Neural cell (in vitro differentiated cells): ENCODE measurements around the gene SAMD14. TPM values are rescaled to one million over a fixed set of nuclear protein-coding genes. Genes with fewer than 3 reads are reported as not detected.

ENCODE experiments used
- H2AFZ ChIP-seq: fragments of 200-600, 300-800 bp; sonication (generic), shearing (Covaris generic); 2 replicates; pipeline ENCODE4 v1.6.0; 2014; ENCODE audit warnings: low read depth, mild to moderate bottlenecking, antibody characterized with exemption, low read length, moderate library complexity
- H3F3A ChIP-seq: fragments of 200-600 bp; shearing (Covaris generic); 2 replicates; pipeline ENCODE4 v1.6.1; 2016; ENCODE audit warnings: mild to moderate bottlenecking, moderate library complexity, mixed read lengths, antibody characterized with exemption, low read length; ENCODE audit not compliant: insufficient read depth, poor library complexity, severe bottlenecking
- H3K27ac ChIP-seq: fragments of 200-600, 300-800 bp; sonication (generic), shearing (Covaris generic); 2 replicates; pipeline ENCODE4 v1.5.1; 2014; ENCODE audit warnings: mild to moderate bottlenecking, low read length, moderate library complexity
- H3K27me3 ChIP-seq: fragments of 300-800, 200-600 bp; sonication (generic), shearing (Covaris generic); 2 replicates; pipeline ENCODE4 v1.6.0; 2014; ENCODE audit warnings: mild to moderate bottlenecking, low read depth, low read length, moderate library complexity; ENCODE audit not compliant: insufficient read depth
- H3K36me3 ChIP-seq: fragments of 300-800, 200-600 bp; sonication (generic), shearing (Covaris generic); 2 replicates; pipeline ENCODE4 v1.5.1; 2014; ENCODE audit warnings: mild to moderate bottlenecking, antibody characterized with exemption, low read length, moderate library complexity; ENCODE audit not compliant: insufficient read depth
- H3K4me2 ChIP-seq: fragments of 300-800, 200-600 bp; sonication (generic), shearing (Covaris generic); 2 replicates; pipeline ENCODE4 v1.6.0; 2014; ENCODE audit warnings: mild to moderate bottlenecking, low read length
- H3K4me3 ChIP-seq: fragments of 300-800, 200-600 bp; sonication (generic), shearing (Covaris generic); 2 replicates; pipeline ENCODE4 v1.5.1; 2014; ENCODE audit warnings: mild to moderate bottlenecking, low read length, moderate library complexity
- H3K79me2 ChIP-seq: fragments of 200-600 bp; shearing (Covaris generic); replicated peaks from 2 replicates; pipeline ENCODE4 v1.6.0; 2014; ENCODE audit warnings: mild to moderate bottlenecking, low read length, moderate library complexity; ENCODE audit not compliant: insufficient read depth
- H3K9ac ChIP-seq: fragments of 300-800, 200-600 bp; sonication (generic), shearing (Covaris generic); 2 replicates; pipeline ENCODE4 v1.6.1; 2016; ENCODE audit warnings: mild to moderate bottlenecking, low read length, mixed read lengths
- H3K9me2 ChIP-seq: fragments of 200-600 bp; shearing (Covaris generic); 2 replicates; pipeline ENCODE4 v1.6.1; 2016; ENCODE audit warnings: mild to moderate bottlenecking, low read length, mixed read lengths; ENCODE audit not compliant: insufficient read depth
- H3K9me3 ChIP-seq: fragments of 200-600, 300-800 bp; sonication (generic), shearing (Covaris generic); 2 replicates; pipeline ENCODE4 v1.6.1; 2016; ENCODE audit warnings: mild to moderate bottlenecking, mixed run types, low read length, moderate library complexity, mixed read lengths
- H4K20me1 ChIP-seq: fragments of 200-600 bp; shearing (Covaris generic); 2 replicates; pipeline ENCODE4 v1.6.1; 2016; ENCODE audit warnings: mild to moderate bottlenecking, mixed run types; ENCODE audit not compliant: insufficient read depth
- CTCF ChIP-seq: fragments of 450-650 bp; IDR thresholded peaks from 2 replicates; pipeline ENCODE4 v1.5.1; 2014; ENCODE audit warnings: antibody characterized with exemption, mild to moderate bottlenecking, moderate library complexity; ENCODE audit not compliant: poor library complexity, severe bottlenecking
- EP300 ChIP-seq: fragments of 450-650 bp; conservative IDR thresholded peaks from 2 replicates; pipeline ENCODE4 v1.6.1; 2014; ENCODE audit warnings: antibody characterized with exemption, mild to moderate bottlenecking, moderate library complexity; ENCODE audit not compliant: poor library complexity, severe bottlenecking
- EZH2 ChIP-seq: fragments of 200-600, 300-800 bp; shearing (Covaris generic), sonication (generic); IDR thresholded peaks from 2 replicates; pipeline ENCODE4 v1.6.1; 2014; ENCODE audit warnings: antibody characterized with exemption, low read length, borderline replicate concordance, mild to moderate bottlenecking; ENCODE audit not compliant: insufficient read depth, poor library complexity, severe bottlenecking
- MXI1 ChIP-seq: fragments of 450-650 bp; conservative IDR thresholded peaks from 2 replicates; pipeline ENCODE4 v1.6.1; 2014; ENCODE audit warnings: antibody characterized with exemption, mild to moderate bottlenecking; ENCODE audit not compliant: poor library complexity, severe bottlenecking
- POLR2AphosphoS5 ChIP-seq: IDR thresholded peaks from 2 replicates; pipeline ENCODE4 v1.6.1; 2012
- RAD21 ChIP-seq: fragments of 450-650 bp; conservative IDR thresholded peaks from 2 replicates; pipeline ENCODE4 v1.6.1; 2014; ENCODE audit warnings: antibody characterized with exemption, mild to moderate bottlenecking, moderate library complexity
- REST ChIP-seq: IDR thresholded peaks from 2 replicates; pipeline ENCODE4 v1.6.1; 2012; ENCODE audit warnings: borderline replicate concordance
- SMC3 ChIP-seq: fragments of 450-650 bp; conservative IDR thresholded peaks from 2 replicates; pipeline ENCODE4 v1.6.1; 2014; ENCODE audit warnings: antibody characterized with exemption, mild to moderate bottlenecking, moderate library complexity; ENCODE audit not compliant: poor library complexity
- TAF1 ChIP-seq: IDR thresholded peaks from 2 replicates; pipeline ENCODE4 v1.6.1; 2012; ENCODE audit warnings: low read depth
- polyA plus RNA-seq: library from polyadenylated mRNA; depleted of rRNA; stranded (reverse); fragments of >200 nt; gene quantifications from 2 replicates; pipeline ENCODE4 v1.2.3, GENCODE V29; 2014

Gene SAMD14
- polyA plus RNA-seq, 1 donor from 2014 or later = 105 TPM

DNA sequence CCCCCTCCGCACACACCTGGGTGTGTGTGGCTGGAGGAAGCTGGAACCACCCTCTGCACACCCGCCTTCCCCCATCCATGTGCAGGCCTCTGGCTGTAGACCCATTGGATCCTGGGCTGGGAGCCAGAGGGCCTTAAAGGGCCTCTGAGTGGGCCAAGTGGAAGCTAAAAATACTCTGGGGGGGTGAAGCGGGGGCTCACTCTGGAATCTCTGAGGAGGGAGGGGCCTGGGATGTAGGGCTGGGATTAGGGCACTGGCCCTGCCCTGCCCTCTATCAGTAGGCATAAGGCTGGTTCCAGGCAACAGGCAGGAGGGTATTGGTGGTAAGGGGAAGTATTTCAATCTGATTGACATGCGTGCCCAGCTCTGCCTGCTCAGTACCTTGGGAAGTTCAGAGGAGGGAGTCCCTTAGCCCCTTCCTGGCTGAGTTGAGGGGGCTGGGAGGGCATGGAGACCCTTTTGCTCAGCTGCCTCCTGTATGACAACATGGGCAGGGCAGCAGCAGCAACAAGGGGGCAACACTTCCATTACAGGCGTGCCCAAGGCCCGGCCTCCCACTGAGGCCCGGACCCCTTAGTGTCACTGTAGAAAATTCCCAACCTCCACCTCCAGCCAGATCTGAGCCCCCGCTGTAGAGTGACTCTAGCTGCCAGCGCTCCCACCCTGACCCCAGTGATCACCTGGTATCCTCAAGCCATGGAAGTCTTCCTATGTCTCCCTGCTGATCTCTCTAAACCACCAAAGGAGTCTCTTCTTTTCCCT is 68.8 kb downstream of the SAMD14 start:
- Histone ChIP-seq H3K9ac (no peak overlapping the region), H3K9me2 (no peaks in the 10 kb centered on the region), H3K27me3 (no peaks in the 10 kb centered on the region), H4K20me1 (no peaks in the 10 kb centered on the region), H3K9me3 (no peaks in the 10 kb centered on the region), H3K27ac (no peak overlapping the region), H3K4me2 (no peak overlapping the region), H3K36me3 (no peaks in the 10 kb centered on the region), H2AFZ (no peak overlapping the region), H3K4me3 (no peak overlapping the region), H3F3A (no peaks in the 10 kb centered on the region), H3K79me2 (no peaks in the 10 kb centered on the region)
- TF ChIP-seq TAF1 = no peak
- TF ChIP-seq EZH2 = no peak
- no peak for TF ChIP-seq CTCF
- no peak for TF ChIP-seq REST
- TF ChIP-seq MXI1 = no peak
- TF ChIP-seq SMC3 = no peak
- TF ChIP-seq EP300 = no peak
- TF ChIP-seq POLR2AphosphoS5 = no peak
- no peak for TF ChIP-seq RAD21

Other genes starting within 250 kb of the SAMD14 start
- not detected in 2 replicates for gene DLX4, start 161.0 kb downstream of the SAMD14 start, polyA plus RNA-seq
- not detected in 2 replicates for gene DLX3, start 134.9 kb downstream of the SAMD14 start, polyA plus RNA-seq
- gene ITGA3, start 74.0 kb downstream of the SAMD14 start, polyA plus RNA-seq = 33.0 and 37.2 TPM in 2 replicates
- 36.2 and 41.7 TPM in 2 replicates for gene PDK2, start 34.8 kb downstream of the SAMD14 start, polyA plus RNA-seq
- gene PPP1R9B, start 20.5 kb upstream of the SAMD14 start, polyA plus RNA-seq = 29.2 and 30.5 TPM in 2 replicates
- gene SGCA, start 35.8 kb upstream of the SAMD14 start, polyA plus RNA-seq = 0.43 TPM in 1 of 2 replicates, not detected in the other
- 0.14 TPM in 1 of 2 replicates, not detected in the other for gene COL1A1, start 71.5 kb upstream of the SAMD14 start, polyA plus RNA-seq
- gene TMEM92, start 144.3 kb upstream of the SAMD14 start, polyA plus RNA-seq = not detected in 2 replicates
- gene XYLT2, start 216.0 kb upstream of the SAMD14 start, polyA plus RNA-seq = 6.9 and 9.5 TPM in 2 replicates
- 118 and 138 TPM in 2 replicates for gene MRPL27, start 243.0 kb upstream of the SAMD14 start, polyA plus RNA-seq
- 1.1 and 5.4 TPM in 2 replicates for gene EME1, start 243.1 kb upstream of the SAMD14 start, polyA plus RNA-seq